ENCODE measurements around the gene PDE11A.

Gene PDE11A

DNA sequence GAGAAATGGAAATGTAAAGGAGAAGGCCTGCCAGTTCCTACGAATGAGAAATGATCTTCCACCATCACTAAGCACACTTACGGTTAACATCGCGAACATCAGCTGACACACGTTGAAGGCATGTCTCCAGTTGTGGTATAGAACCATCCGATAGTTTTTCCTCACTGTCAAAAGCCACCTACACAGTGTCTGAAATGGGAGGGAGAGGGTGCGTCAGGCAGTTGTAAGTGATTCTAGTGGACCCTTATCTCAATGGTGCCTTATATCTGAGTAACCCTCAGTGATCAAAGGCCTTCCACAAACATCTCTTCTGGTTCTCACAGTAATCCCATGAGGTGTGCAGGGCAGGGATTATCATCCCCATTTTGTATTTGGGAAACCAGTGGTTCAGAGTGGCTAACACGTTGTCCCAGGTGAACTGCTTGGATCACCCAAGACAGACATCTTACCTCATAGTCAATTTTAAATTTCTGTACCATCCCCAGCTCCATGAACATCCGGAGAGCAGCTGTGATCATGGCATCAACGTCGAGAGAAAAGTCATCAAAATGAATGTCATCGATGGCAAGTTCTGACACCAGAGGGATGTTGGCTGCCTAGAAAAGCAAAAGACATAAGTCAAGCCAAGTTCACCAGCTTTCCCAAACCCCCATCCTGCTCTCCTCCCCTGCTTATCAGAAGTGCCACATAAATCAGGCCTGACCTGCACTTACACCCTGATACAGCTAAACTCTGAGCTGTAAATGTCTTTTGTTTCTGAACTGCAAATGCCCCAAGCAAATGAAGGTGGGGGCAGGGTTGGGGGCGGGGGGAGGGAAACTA lies 344.8 kb downstream of the PDE11A start:
- DNase-seq (ENCODE audit: extremely low spot score), result peak; percentile 29
- TF ChIP-seq PKNOX1 (IDR thresholded peaks at IDR 0.05) (peak; percentile 75), FOXA1 (IDR thresholded peaks at IDR 0.05) (no peak)
- ChIA-PET CTCF (interaction anchor here (0.7 to 1.0 kb wide), 2 partner anchors 123 to 336 kb away, joined by 3 read pairs; partner anchors contain the start of gene AGPS), POLR2A (interaction anchor here (1.1 to 1.8 kb wide), 2 partner anchors 93 to 463 kb away, joined by 3 to 4 read pairs; partner anchors contain the start of gene NFE2L2)

DNA sequence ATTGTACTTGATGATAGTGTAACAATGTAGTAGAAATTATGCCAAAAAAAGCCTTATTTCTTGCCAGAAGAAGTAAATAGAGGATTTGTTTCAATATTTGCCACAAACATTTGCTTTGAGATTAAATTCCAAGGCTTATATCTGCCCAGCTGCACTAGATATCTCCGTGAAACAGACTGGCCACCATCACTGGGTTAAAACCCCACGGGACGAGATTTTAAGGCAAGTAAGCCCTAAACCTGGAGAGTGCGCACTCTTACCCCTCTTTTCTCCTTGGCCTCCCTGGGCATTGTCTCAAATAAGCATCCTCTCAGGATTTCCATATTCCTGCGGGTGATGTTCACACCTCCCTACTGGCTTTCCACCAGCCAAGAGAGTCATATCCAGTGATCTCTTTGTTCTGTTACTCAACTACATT lies 345.6 kb downstream of the PDE11A start:
- ChIA-PET POLR2A (no interaction called here), CTCF (no interaction called here)
- TF ChIP-seq FOXM1 (IDR thresholded peaks at IDR 0.05; ENCODE audit: borderline replicate concordance) (no peak), HDGF (IDR thresholded peaks at IDR 0.05; ENCODE audit: borderline replicate concordance) (no peak), NFRKB (IDR thresholded peaks at IDR 0.05) (no peak), SUZ12 (IDR thresholded peaks at IDR 0.05) (no peak), ZNF384 (IDR thresholded peaks at IDR 0.05) (no peak), FOXA1 (IDR thresholded peaks at IDR 0.05) (no peak), L3MBTL2 (conservative IDR thresholded peaks at IDR 0.05) (no peak), PKNOX1 (IDR thresholded peaks at IDR 0.05) (no peak), SP1 (IDR thresholded peaks at IDR 0.05) (no peak), LEF1 (IDR thresholded peaks at IDR 0.05; ENCODE audit: borderline replicate concordance) (no peak), FOXK2 (IDR thresholded peaks at IDR 0.05) (no peak), CTBP1 (IDR thresholded peaks at IDR 0.05; ENCODE audit: borderline replicate concordance) (no peak), ELF4 (IDR thresholded peaks at IDR 0.05) (no peak), ARNT (IDR thresholded peaks at IDR 0.05) (no peak)
- DNase-seq (ENCODE audit: extremely low spot score), result no peak

DNA sequence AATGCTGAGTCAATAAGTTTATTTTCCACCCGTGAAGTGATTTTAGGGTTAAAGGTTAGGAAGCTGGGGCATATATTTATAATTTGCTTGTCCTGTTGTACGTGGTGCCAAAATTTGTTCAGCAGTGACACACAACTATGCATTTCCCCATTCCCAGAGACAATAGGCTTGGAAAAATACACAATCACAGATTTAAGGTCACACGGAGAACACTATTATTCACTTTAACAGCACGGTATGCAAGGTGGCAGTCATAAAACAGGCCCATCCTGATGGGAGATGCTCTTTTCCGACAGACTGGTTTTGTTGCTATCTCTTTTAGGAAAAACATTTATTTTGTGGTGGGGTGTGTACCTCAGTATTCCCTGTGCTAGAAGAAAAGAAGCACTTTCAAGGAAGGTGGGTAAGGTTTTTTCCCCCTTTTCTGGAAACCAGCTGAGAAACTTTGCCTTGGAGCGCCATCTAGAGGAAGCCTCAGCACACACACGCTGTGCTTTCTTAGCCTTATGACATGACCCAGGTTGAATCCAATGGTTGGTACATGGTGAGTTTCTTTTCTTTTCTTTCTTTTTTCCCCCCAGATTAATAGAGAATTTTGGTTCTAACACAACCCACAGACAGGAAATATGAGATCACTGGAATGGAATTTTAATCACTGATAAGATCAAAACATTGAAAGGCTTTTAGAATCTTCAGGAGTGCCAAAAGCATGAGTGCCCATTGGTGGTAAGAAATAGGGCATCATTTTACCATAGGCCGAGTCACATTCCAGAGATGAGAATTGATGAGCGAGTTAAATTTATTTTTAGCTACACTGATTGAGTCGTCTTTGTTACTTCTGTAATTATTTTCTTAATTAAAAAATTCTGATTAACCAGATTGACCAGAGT lies 347.9 kb downstream of the PDE11A start:
- peak; percentile 69 for DNase-seq (ENCODE audit: extremely low spot score)
- ChIA-PET POLR2A (no interaction called here), CTCF (interaction anchor here (0.7 to 1.4 kb wide), 6 partner anchors 9 to 330 kb away, joined by 3 to 6 read pairs (median 3); no protein-coding TSS in a partner anchor)
- no peak for TF ChIP-seq HDGF (IDR thresholded peaks at IDR 0.05; ENCODE audit: borderline replicate concordance)
- TF ChIP-seq BHLHE40 (IDR thresholded peaks at IDR 0.05; ENCODE audit: borderline replicate concordance), result no peak
- TF ChIP-seq L3MBTL2 (conservative IDR thresholded peaks at IDR 0.05), result no peak
- TF ChIP-seq PKNOX1 (IDR thresholded peaks at IDR 0.05), result no peak
- TF ChIP-seq FOXK2 (IDR thresholded peaks at IDR 0.05), result no peak
- TF ChIP-seq ELF4 (IDR thresholded peaks at IDR 0.05), result no peak
- TF ChIP-seq FOXM1 (IDR thresholded peaks at IDR 0.05; ENCODE audit: borderline replicate concordance), result no peak

- POLR2A ChIA-PET, result no interaction called here
- no peak for DNase-seq (ENCODE audit: extremely low spot score)
- TF ChIP-seq PKNOX1 (IDR thresholded peaks at IDR 0.05) (no peak), ARNT (IDR thresholded peaks at IDR 0.05) (no peak), HDGF (IDR thresholded peaks at IDR 0.05; ENCODE audit: borderline replicate concordance) (no peak), NFRKB (IDR thresholded peaks at IDR 0.05) (no peak), ELF4 (IDR thresholded peaks at IDR 0.05) (no peak), CTBP1 (IDR thresholded peaks at IDR 0.05; ENCODE audit: borderline replicate concordance) (no peak)
- CTCF ChIA-PET, result interaction anchor here (0.7 kb wide), 2 partner anchors 81 to 233 kb away, joined by 3 read pairs; no protein-coding TSS in a partner anchor
Observed at GRCh38 chr2:177723235-177723634, 349.3 kb downstream of the PDE11A start.

GRCh38 chr2:177721818-177722567 lies 350.6 kb downstream of the PDE11A start:
- POLR2A ChIA-PET, result no interaction called here
- peak; percentile 50 for DNase-seq (ENCODE audit: extremely low spot score)
- CTCF ChIA-PET, result interaction anchor here (1.0 kb wide), 1 partner anchor 232 kb away, joined by 5 read pairs; no protein-coding TSS in a partner anchor
- TF ChIP-seq BHLHE40 (IDR thresholded peaks at IDR 0.05; ENCODE audit: borderline replicate concordance) (no peak), PKNOX1 (IDR thresholded peaks at IDR 0.05) (peak; percentile 96)
